ENCODE data around the gene PLD5. TPM values are rescaled to one million over a fixed set of nuclear protein-coding genes. Genes with fewer than 3 reads are reported as not detected.
"Not testable (repeated sequence)": the region's sequence is repeated elsewhere in the genome, so short reads cannot be mapped to it uniquely, and the experiment has no call there.

Gene PLD5
- total RNA-seq, 1 experiment from 2014 or later: 9.2 TPM

GRCh38 chr1:242212401-242212800 lies 312.1 kb downstream of the PLD5 start:
- POLR2A ChIA-PET (ENCODE audit: low non-redundant PET): no interaction called here
- Histone ChIP-seq H3K36me3 (ENCODE audit: insufficient read depth, low read length, poor library complexity, severe bottlenecking) (no peaks in the 10 kb centered on the region), H3K4me3 (ENCODE audit: low read depth, low read length, poor library complexity, severe bottlenecking) (no peak overlapping the region), H3K9me3 (ENCODE audit: low read depth, low read length, poor library complexity, severe bottlenecking) (no peaks in the 10 kb centered on the region), H3K27ac (ENCODE audit: low read depth, low read length, poor library complexity, severe bottlenecking) (no peak overlapping the region), H3K27me3 (replicated peaks; ENCODE audit: insufficient read depth, low read depth, low read length, poor library complexity) (no peaks in the 10 kb centered on the region), H3K4me1 (ENCODE audit: insufficient read depth, low read length, poor library complexity, severe bottlenecking) (no peaks in the 10 kb centered on the region)
- intact Hi-C loops (cut with micrococcal nuclease; ENCODE audit: unreplicated experiment): no loop called here
- TF ChIP-seq EZH2 (IDR thresholded peaks at IDR 0.05; ENCODE audit: borderline replicate concordance, low read depth, low read length, poor library complexity, severe bottlenecking): no peak
- TF ChIP-seq CTCF (conservative IDR thresholded peaks at IDR 0.05; ENCODE audit: low read depth, low read length): no peak
- BruUV-seq (replicated peaks): no TSS peak
- no peak for DNase-seq (ENCODE audit: low spot score)
- CTCF ChIA-PET: no interaction called here

GRCh38 chr1:242211254-242212022 lies 313.1 kb downstream of the PLD5 start:
- no peak for DNase-seq (ENCODE audit: low spot score)
- Histone ChIP-seq H3K9me3 (ENCODE audit: low read depth, low read length, poor library complexity, severe bottlenecking) (no peaks in the 10 kb centered on the region), H3K4me3 (ENCODE audit: low read depth, low read length, poor library complexity, severe bottlenecking) (no peak overlapping the region), H3K27me3 (replicated peaks; ENCODE audit: insufficient read depth, low read depth, low read length, poor library complexity) (no peaks in the 10 kb centered on the region), H3K27ac (ENCODE audit: low read depth, low read length, poor library complexity, severe bottlenecking) (no peak overlapping the region), H3K36me3 (ENCODE audit: insufficient read depth, low read length, poor library complexity, severe bottlenecking) (no peaks in the 10 kb centered on the region), H3K4me1 (ENCODE audit: insufficient read depth, low read length, poor library complexity, severe bottlenecking) (no peaks in the 10 kb centered on the region)
- ChIA-PET CTCF (no interaction called here), POLR2A (ENCODE audit: low non-redundant PET) (no interaction called here)
- no TSS peak for BruUV-seq (replicated peaks)
- intact Hi-C loops (cut with micrococcal nuclease; ENCODE audit: unreplicated experiment): no loop called here
- no peak for TF ChIP-seq CTCF (conservative IDR thresholded peaks at IDR 0.05; ENCODE audit: low read depth, low read length)
- no peak for TF ChIP-seq EZH2 (IDR thresholded peaks at IDR 0.05; ENCODE audit: borderline replicate concordance, low read depth, low read length, poor library complexity, severe bottlenecking)

- CTCF ChIA-PET; H3K27ac ChIP-seq (ENCODE audit: low read depth, low read length, poor library complexity, severe bottlenecking); H3K27me3 ChIP-seq (replicated peaks; ENCODE audit: insufficient read depth, low read depth, low read length, poor library complexity); BruUV-seq (replicated peaks); H3K4me3 ChIP-seq (ENCODE audit: low read depth, low read length, poor library complexity, severe bottlenecking); intact Hi-C loops (cut with micrococcal nuclease; ENCODE audit: unreplicated experiment); H3K36me3 ChIP-seq (ENCODE audit: insufficient read depth, low read length, poor library complexity, severe bottlenecking); POLR2A ChIA-PET (ENCODE audit: low non-redundant PET); H3K4me1 ChIP-seq (ENCODE audit: insufficient read depth, low read length, poor library complexity, severe bottlenecking); H3K9me3 ChIP-seq (ENCODE audit: low read depth, low read length, poor library complexity, severe bottlenecking); DNase-seq (ENCODE audit: low spot score): not testable (repeated sequence)
Observed at GRCh38 chr1:242210316-242210715, 314.2 kb downstream of the PLD5 start.

DNA sequence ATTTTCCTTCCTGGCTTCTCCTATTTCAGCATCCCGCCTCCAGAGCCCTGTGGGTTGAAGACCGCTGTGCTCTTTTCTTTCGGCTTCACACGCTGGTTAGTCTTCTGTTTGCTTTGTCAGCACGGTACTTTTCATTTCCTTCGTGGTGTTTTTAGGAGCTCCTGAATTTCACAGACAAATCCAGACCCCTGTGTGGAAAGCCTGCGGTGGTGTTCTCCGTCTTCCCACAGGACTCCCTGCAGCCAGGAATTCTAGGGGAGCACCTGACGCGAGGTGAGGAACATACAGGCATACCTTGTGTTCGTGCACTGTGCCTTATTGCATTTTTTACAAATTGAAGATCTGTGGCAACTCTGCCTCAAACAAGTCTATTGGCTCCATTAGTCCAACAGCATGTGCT lies 315.4 kb downstream of the PLD5 start:
- H3K36me3 ChIP-seq (ENCODE audit: insufficient read depth, low read length, poor library complexity, severe bottlenecking): no peaks in the 10 kb centered on the region
- no peaks in the 10 kb centered on the region for H3K4me1 ChIP-seq (ENCODE audit: insufficient read depth, low read length, poor library complexity, severe bottlenecking)
- TF ChIP-seq CTCF (conservative IDR thresholded peaks at IDR 0.05; ENCODE audit: low read depth, low read length): no peak
- no peak for TF ChIP-seq EZH2 (IDR thresholded peaks at IDR 0.05; ENCODE audit: borderline replicate concordance, low read depth, low read length, poor library complexity, severe bottlenecking)
- H3K27ac ChIP-seq (ENCODE audit: low read depth, low read length, poor library complexity, severe bottlenecking): no peak overlapping the region
- ChIA-PET CTCF (no interaction called here), POLR2A (ENCODE audit: low non-redundant PET) (no interaction called here)
- intact Hi-C loops (cut with micrococcal nuclease; ENCODE audit: unreplicated experiment): no loop called here
- no peak for DNase-seq (ENCODE audit: low spot score)
- no peaks in the 10 kb centered on the region for H3K27me3 ChIP-seq (replicated peaks; ENCODE audit: insufficient read depth, low read depth, low read length, poor library complexity)
- H3K9me3 ChIP-seq (ENCODE audit: low read depth, low read length, poor library complexity, severe bottlenecking): no peaks in the 10 kb centered on the region
- H3K4me3 ChIP-seq (ENCODE audit: low read depth, low read length, poor library complexity, severe bottlenecking): no peak overlapping the region
- no TSS peak for BruUV-seq (replicated peaks)
